NCI-H510A treated with DMSO at 0.1 percent for 48 hours (cell line): ENCODE results near the gene FAT4.

ENCODE experiments used
- DNase-seq: peaks from one replicate; lab custom pipeline; 2025; lab: John Stamatoyannopoulos, UW

Gene FAT4

GRCh38 chr4:125314676-125315575 is at the start of gene FAT4:
Gene FAT4 (plus strand): TSS chr4:125314955. CDS start chr4:125316412, 1,457 bp downstream.
- DNase-seq: peak; percentile 57

GRCh38 chr4:125265846-125266245 is 48.9 kb upstream of the FAT4 start:
- DNase-seq: no peak

GRCh38 chr4:125266901-125267604 is 47.7 kb upstream of the FAT4 start:
- DNase-seq: no peak

- DNase-seq: no peak
These were observed 47.1 kb upstream of the FAT4 start for GRCh38 chr4:125267630-125268029.

GRCh38 chr4:125268068-125268755 is 46.5 kb upstream of the FAT4 start:
- DNase-seq: no peak

- no peak for DNase-seq
These were observed 37.9 kb upstream of the FAT4 start for GRCh38 chr4:125276811-125277210.

GRCh38 chr4:125277790-125278189 is 37.0 kb upstream of the FAT4 start:
- no peak for DNase-seq

GRCh38 chr4:125280892-125281403 is 33.8 kb upstream of the FAT4 start:
- DNase-seq: no peak

- peak; percentile 26 for DNase-seq
These were observed 31.0 kb upstream of the FAT4 start for GRCh38 chr4:125283707-125284279.

- DNase-seq: no peak
These were observed 17.6 kb upstream of the FAT4 start for GRCh38 chr4:125297116-125297515.

GRCh38 chr4:125303058-125303457 is 11.7 kb upstream of the FAT4 start:
- DNase-seq: no peak

- DNase-seq: no peak
These were observed 10.9 kb upstream of the FAT4 start for GRCh38 chr4:125303821-125304220.

GRCh38 chr4:125306112-125306511 is 8.6 kb upstream of the FAT4 start:
- DNase-seq: no peak

GRCh38 chr4:125306533-125306932 is 8.2 kb upstream of the FAT4 start:
- DNase-seq: no peak

GRCh38 chr4:125311503-125311902 is 3.3 kb upstream of the FAT4 start:
- no peak for DNase-seq

- peak; percentile 63 for DNase-seq
These were observed 1.3 kb upstream of the FAT4 start for GRCh38 chr4:125313497-125313896.

- DNase-seq: no peak
These were observed 627 bp upstream of the FAT4 start for GRCh38 chr4:125313989-125314667.

- DNase-seq: peak; percentile 14
These were observed 1.0 kb downstream of the FAT4 start for GRCh38 chr4:125315576-125316400.

- DNase-seq: peak; percentile 42
These were observed 1.6 kb downstream of the FAT4 start for GRCh38 chr4:125316401-125316790.

- DNase-seq: peak; percentile 40
These were observed 2.2 kb downstream of the FAT4 start for GRCh38 chr4:125316791-125317524.
